Measurements from ENCODE around the gene HIVEP3.

- TF ChIP-seq POLR2A (IDR thresholded peaks at IDR 0.05) (no peak), CTCF (IDR thresholded peaks at IDR 0.05) (no peak)
These were observed 187.9 kb downstream of the HIVEP3 start for GRCh38 chr1:41730806-41731205.
